GM19455 (cell line): ENCODE results near the gene MAJIN.

Experiments used
- ATAC-seq: cut with Tn5 transposase; IDR thresholded peaks from one replicate; pipeline ENCODE4 v1.9.1; 2021; ENCODE audit not compliant: unreplicated experiment

The MAJIN gene

GRCh38 chr11:64933213-64933934 is 38.5 kb downstream of the MAJIN start:
- no peak for ATAC-seq

DNA sequence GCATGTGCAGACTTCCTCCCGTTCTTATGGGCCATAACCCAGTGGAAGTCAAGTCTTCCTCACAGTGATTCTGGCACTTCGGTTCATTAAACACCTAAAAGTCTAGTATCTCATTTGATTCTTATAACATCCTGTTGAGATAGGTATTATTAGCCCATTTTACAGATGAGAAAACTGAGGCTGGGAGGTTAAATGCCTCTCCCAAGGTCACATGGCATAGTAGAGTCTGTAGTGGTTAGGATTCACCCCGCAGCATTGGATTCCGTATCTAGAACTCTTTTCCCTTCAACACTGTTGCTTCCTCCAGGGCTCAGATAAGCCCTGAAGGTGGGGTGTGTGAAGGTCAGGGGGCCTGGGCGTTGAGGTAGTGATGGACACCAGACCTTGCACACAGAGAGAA is 39.6 kb downstream of the MAJIN start:
- no peak for ATAC-seq

GRCh38 chr11:64931290-64931689 is 40.6 kb downstream of the MAJIN start:
- no peak for ATAC-seq

DNA sequence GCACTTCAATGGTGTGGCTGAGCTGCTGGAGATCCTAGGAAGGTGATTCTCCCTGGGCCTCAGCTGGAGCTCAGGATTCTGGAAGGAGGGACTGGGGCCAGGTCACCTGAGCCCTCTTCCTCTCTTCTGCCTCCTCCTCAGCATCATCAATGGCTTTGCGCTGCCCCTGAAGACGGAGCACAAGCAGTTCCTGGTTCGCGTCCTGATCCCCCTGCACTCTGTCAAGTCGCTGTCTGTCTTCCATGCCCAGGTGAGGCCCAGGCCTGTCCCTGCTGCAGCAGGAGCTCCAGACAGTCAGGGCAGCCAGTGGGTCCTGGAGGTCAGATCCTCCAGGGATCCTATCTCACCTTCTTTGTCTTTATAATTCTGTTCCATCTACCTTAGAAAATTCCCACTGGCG is 41.6 kb downstream of the MAJIN start:
- no peak for ATAC-seq

DNA sequence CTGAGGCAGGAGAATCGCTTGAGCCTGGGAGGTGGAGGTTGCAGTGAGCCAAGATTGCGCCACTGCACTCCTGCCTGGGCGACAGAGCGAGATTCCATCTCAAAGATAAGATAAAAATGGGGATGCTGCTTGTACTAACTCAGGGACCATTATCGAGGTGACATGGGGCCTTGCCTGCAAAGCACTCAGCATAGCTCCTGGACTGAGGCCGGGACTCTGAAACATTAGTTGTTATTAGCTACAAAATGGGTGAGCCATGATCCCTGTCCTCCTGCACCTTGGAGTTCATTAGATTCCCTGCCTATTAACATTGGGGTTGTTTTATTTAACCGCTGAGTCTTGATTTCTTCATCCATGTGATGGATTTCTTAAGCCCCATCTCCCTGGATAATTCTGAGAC is 42.3 kb downstream of the MAJIN start:
- ATAC-seq, result no peak

DNA sequence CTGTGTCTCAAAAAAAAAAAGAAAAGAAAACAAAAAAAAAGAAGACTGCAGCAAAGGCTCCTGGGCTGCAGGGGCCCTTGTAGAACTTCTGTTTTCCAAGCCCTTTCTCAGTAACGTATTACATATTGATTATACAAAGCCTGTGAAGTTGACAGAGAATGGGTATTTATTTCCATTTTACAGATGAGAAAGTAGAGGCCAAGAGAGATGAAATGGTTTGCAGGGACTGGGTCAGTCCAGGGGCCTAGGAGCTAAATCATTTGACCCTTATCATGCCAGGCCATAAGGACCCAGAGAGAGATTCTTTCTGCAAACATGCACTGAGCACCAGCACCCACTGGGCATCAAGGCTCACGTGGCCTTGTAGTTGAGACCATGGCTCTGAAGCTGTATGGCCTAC is 43.0 kb downstream of the MAJIN start:
- ATAC-seq, result no peak

GRCh38 chr11:64926689-64927088 is 45.2 kb downstream of the MAJIN start:
- ATAC-seq, result no peak

DNA sequence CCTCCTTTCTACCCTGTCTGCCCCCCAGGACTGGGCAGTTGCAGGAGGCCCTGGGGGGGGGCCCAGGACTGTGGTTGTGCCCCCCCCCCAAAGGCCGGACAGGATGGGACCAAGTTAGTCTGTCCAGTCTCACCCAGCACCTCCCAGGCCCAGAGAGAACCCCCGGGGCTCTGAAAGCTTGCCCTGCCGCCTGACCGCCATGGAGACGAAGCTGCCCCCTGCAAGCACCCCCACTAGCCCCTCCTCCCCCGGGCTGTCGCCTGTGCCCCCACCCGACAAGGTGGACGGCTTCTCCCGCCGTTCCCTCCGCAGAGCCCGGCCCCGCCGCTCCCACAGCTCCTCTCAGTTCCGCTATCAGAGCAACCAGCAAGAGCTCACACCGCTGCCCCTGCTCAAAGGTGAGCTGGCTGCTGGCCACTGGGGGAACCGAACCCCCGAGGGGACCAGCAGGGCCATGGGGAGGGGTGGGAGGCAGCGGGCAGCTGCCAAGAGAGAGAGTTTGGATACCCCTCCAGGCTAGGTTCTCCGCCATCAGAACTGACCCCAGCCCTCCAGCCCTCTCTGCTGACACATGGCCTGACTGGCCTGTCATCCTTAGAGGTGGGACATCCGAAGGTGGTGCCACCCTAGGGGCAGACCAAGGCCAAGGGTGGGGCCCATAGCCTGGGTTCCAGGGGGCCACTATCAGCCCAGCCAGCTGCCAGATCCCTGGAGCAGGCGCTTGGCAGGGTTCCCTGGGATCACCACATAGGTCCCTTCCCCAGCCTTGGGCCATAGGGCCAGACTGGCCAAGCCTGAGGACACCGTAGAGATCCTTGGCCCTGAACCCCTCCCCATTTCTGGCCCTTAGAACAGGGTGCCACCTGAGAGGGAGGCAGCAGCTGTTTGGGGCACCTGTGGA is 46.1 kb downstream of the MAJIN start:
- ATAC-seq, result no peak

- no peak for ATAC-seq
Measured at GRCh38 chr11:64924910-64925284, 47.0 kb downstream of the MAJIN start.

DNA sequence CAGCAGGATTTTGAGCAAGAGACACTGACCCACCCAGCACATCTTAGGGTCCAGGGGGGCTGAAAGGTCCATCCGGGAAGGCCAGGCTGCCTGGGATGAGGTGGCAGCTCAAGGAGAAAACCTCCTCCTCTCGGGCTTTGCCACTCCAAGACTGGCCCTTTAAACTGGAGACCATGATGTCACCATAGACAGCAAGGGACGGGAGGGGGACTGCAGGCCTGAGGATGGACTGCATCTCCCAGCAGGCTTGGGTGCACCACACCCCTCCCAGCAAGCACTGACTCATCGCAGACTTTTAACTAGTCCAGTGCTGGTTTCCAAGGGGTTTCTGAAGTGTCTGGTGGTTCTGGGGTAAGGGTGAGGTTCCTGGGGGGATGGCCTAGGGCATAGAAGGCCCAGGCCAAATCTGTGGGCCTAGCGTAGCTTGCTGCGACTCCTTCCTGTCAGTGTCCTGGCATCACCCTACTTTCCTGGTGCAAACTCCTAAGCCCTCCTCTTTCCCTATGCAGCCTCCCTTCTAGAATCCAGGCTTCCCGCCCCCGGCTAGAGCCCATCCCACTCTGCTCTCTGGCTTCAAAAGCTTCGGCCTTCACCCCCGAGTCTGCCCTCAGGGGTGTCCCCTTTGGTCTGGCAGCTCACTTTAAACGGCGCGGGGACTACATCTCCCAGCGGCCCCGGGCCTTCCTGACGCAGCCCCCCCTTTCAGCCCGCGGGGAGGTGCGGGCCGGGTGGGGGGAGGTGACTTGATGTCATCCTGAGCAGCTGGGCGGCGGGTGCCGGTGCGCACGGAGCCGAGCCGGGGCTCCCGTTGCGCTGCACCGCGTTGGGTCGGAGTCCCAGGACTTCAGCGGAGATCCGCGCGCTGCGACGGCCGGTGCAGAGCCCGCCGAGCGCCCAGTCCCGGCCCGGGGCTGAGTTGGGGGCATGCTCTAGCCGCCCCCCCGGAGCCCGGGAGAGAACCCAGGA is 47.7 kb downstream of the MAJIN start, which contains the start of gene PPP2R5B:
Gene PPP2R5B (plus strand): TSS at position 746 of the 966 bp plus-strand sequence. CDS start 1,046 bp downstream, outside the sequence.
- peak; percentile 73 for ATAC-seq

GRCh38 chr11:64923151-64923661 is 48.7 kb downstream of the MAJIN start:
- no peak for ATAC-seq

GRCh38 chr11:64921384-64921783 is 50.5 kb downstream of the MAJIN start:
- no peak for ATAC-seq

DNA sequence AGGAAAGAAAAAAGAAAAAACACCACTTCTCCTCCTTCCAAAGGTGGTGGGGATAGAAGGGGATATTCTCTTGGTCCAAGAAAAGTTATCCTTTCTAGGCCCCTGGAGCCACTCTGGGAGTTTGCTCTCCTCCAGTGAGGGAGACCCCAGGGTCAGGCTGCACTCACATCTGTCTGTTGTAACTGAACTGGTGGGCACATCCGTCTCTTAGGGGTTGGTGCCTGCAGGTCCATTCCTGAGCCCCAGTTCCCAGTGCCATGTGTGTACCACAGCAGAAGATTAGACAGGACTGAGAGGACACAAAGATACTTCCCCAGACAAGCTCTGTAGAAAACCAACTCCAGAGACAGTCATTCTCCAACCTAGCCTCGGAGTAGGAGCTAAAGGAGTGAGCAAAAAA is 51.8 kb downstream of the MAJIN start:
- ATAC-seq, result no peak

- no peak for ATAC-seq
Measured at GRCh38 chr11:64919627-64920026, 52.3 kb downstream of the MAJIN start.

DNA sequence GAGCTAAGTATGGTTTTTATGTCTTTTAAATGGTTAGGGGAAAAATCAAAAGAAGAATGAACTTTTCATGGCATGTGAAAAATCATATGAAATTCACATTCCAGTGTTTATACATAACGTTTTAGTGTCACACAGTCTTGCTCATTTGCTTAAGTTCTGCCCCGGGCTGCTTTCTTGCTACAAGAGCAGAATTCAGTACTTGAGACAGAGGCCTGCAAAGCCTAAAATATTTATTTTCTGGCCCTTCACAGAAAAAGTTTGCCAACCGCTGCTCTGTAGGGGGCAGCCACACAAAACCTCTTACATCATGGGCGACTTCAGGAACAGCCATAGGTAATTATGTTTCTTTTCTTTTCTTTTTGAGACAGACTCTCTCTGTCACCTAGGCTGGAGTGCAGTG is 53.9 kb downstream of the MAJIN start:
- ATAC-seq, result no peak

- ATAC-seq, result no peak
Measured at GRCh38 chr11:64917663-64917995, 54.3 kb downstream of the MAJIN start.

DNA sequence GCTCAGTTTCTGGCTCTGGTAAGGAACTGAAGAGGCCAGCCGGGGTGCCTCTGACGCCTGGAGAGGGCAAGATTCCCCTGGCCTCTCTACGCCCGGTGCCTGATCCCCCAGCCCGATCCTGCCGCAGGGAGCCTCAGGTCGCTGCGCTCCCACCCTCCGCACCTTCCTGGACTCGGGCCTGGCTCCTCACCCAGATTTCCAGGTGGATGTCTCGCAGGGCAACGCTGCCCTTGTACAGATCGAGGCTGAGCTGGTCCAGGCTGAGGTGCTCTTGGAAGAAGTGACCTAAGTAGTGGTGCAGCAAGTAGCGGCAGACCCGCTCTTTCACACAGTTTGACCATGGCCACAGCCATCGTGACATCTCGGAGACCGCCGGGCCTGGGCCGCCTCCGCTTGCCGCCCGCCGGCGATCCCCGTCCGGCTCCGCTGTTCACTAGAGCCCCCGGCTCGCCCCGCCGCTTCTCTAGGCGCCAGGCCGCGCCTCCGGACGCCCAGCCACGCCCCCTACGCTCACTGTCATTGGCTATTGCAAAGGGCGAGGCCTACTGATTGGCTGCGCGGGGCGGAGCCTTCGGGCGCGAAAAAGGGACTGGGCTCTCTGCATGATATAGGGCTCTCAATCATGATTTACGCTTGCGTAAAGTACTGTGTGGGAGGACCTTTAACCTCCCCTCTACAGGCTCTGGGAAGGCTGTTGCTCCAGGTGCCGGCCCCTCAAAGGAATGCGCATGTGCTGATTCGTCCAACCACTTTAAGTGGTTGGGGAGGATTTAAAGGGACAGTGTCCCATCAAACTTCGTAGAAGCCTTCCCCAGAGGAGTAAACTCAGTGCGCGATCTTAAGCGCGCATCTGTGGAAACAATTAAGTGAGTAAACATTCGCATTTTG is 54.9 kb downstream of the MAJIN start, which contains the start of gene ATG2A:
Gene ATG2A (minus strand): TSS at position 435 of the 888 bp plus-strand sequence. CDS start 74 bp downstream, at position 361.
- peak; percentile 89 for ATAC-seq

GRCh38 chr11:64916040-64916774 is 55.7 kb downstream of the MAJIN start:
- no peak for ATAC-seq

DNA sequence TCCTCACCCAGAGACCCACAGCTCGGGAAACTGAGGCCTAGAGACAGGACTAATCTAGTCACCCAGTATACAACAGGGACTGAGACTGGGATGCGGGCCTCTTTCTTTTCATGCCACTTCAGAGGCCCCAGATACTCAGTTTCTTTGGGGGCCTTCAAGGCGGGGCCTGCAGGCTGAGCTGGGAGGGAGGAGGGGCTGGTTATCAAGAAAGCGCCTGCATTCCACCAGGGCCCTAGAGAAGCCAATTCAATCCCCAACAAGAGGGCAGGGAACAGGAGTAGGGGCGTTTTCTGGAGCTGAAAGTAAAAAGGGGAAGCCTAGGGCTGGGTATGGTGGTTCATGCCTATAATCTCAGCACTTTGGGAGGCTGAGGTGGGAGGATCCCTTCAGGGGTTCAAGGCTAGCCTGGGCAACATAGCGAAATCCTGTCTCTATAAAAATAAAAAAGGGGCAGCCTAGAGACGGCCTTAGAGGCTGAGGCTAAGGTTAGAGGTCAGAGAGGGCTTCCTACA is 56.5 kb downstream of the MAJIN start:
- no peak for ATAC-seq
